H1 (cell line): ENCODE data around the gene DAGLA. TPM values are rescaled to one million over a fixed set of nuclear protein-coding genes. Genes with fewer than 3 reads are reported as not detected.

Experiments
- ATF2 ChIP-seq: IDR thresholded peaks from 2 replicates; pipeline ENCODE4 v1.6.1; 2012; ENCODE audit warnings: low read length, inconsistent platforms
- BACH1 ChIP-seq: IDR thresholded peaks from 2 replicates; pipeline ENCODE4 v1.6.1; 2012; ENCODE audit warnings: low read length, improper control_type of control experiment
- CHD7 ChIP-seq: fragments of 300-600 bp; sonication (generic); IDR thresholded peaks from 2 replicates; pipeline ENCODE4 v1.7.1; 2012; ENCODE audit warnings: low read length, moderate library complexity, mild to moderate bottlenecking, inconsistent platforms; ENCODE audit not compliant: insufficient replicate concordance
- E2F6 ChIP-seq: IDR thresholded peaks from 2 replicates; pipeline ENCODE4 v1.6.1; 2012; ENCODE audit warnings: inconsistent platforms
- JUN ChIP-seq: IDR thresholded peaks from 2 replicates; pipeline ENCODE4 v1.6.1; 2011; ENCODE audit warnings: low read depth, mild to moderate bottlenecking, improper control_type of control experiment, low read length
- KDM5A ChIP-seq: fragments of 200-600 bp; IDR thresholded peaks from 2 replicates; pipeline ENCODE4 v1.7.1; 2012; ENCODE audit warnings: mild to moderate bottlenecking, low read length, inconsistent platforms, mixed read lengths
- MAFK ChIP-seq: IDR thresholded peaks from 2 replicates; pipeline ENCODE4 v1.6.1; 2012; ENCODE audit warnings: low read depth, mild to moderate bottlenecking, improper control_type of control experiment, low read length
- TEAD4 ChIP-seq: IDR thresholded peaks from 2 replicates; pipeline ENCODE4 v1.6.1; 2012; ENCODE audit warnings: low read depth, low read length, inconsistent platforms, mixed read lengths
- polyA plus RNA-seq, 7 experiments: library from polyadenylated mRNA; depleted of rRNA in 3 of 7; stranded (reverse) in 5 of 7; unstranded in 2 of 7; fragments of >200 nt in 5 of 7; fragments of 200-250 nt in 2 of 7; gene quantifications; 1 replicate in 5 of 7; 2 replicates in 1 of 7; 4 replicates in 1 of 7; pipeline versions ENCODE4 v1.2.1 to v1.2.3, GENCODE V29; 2011 to 2013; ENCODE audit warnings: missing spikeins in 2 of 7, mixed read lengths in 2 of 7
- total RNA-seq: library from RNA; stranded (reverse); fragmentation: NEBNext Ultra II Directional; extraction: Animal tissue kit (Norgen Biotek cat#: 25700); gene quantifications from 2 replicates; pipeline ENCODE4 v1.2.1, GENCODE V29; 2021

Gene DAGLA
- total and polyA plus RNA-seq, 2 of the 8 experiments (the other 6 are each of a cell fraction or from before 2014, with no cell fraction given), result 3.6 to 6.6 TPM

GRCh38 chr11:61682906-61683675, 2.9 kb downstream of the DAGLA start (continued):
- no peak for TF ChIP-seq E2F6
- no peak for TF ChIP-seq ATF2
- TF ChIP-seq CHD7, result no peak
- TF ChIP-seq JUN, result no peak
- TF ChIP-seq TEAD4, result no peak
- TF ChIP-seq MAFK, result no peak
- TF ChIP-seq BACH1, result no peak
- no peak for TF ChIP-seq KDM5A
